H9 (cell line): Measurements from ENCODE around the gene ZMYM3. TPM values are rescaled to one million over a fixed set of nuclear protein-coding genes. Genes with fewer than 3 reads are reported as not detected.
A peak's percentile ranks its signal among the peaks of the same experiment; 100 is the strongest.

ENCODE experiments used
- DNase-seq: peaks from one replicate; pipeline ENCODE4 v3.0.0-alpha.2; 2017
- H2AFZ ChIP-seq: one replicate; pipeline ENCODE4 v1.6.1; 2013; ENCODE audit warnings: mild to moderate bottlenecking, low read length, control low read depth, moderate library complexity
- H2AK5ac ChIP-seq: 2 replicates; pipeline ENCODE4 v1.6.1; 2013; ENCODE audit warnings: low read length, control low read depth, mixed read lengths; ENCODE audit not compliant: insufficient read length
- H2BK120ac ChIP-seq: one replicate; pipeline ENCODE4 v1.6.1; 2013; ENCODE audit warnings: low read depth, mild to moderate bottlenecking, low read length, control low read depth, inconsistent platforms; ENCODE audit not compliant: poor library complexity, severe bottlenecking
- H2BK12ac ChIP-seq: 2 replicates; pipeline ENCODE4 v1.6.1; 2013; ENCODE audit warnings: low read length, control low read depth, mixed read lengths, low read depth; ENCODE audit not compliant: insufficient read length
- H2BK15ac ChIP-seq: 2 replicates; pipeline ENCODE4 v1.6.1; 2013; ENCODE audit warnings: low read depth, low read length, control low read depth
- H2BK20ac ChIP-seq: one replicate; pipeline ENCODE4 v1.6.1; 2013; ENCODE audit warnings: low read depth, mild to moderate bottlenecking, low read length, control low read depth, inconsistent platforms; ENCODE audit not compliant: poor library complexity, severe bottlenecking
- H2BK5ac ChIP-seq: 2 replicates; pipeline ENCODE4 v1.6.1; 2013; ENCODE audit warnings: low read length, control low read depth, mixed read lengths; ENCODE audit not compliant: insufficient read length
- H3K14ac ChIP-seq: 2 replicates; pipeline ENCODE4 v1.6.1; 2013; ENCODE audit warnings: low read length, control low read depth; ENCODE audit not compliant: insufficient read depth
- H3K18ac ChIP-seq: 2 replicates; pipeline ENCODE4 v1.6.1; 2013; ENCODE audit warnings: low read depth, mild to moderate bottlenecking, mixed read lengths, low read length, control low read depth; ENCODE audit not compliant: insufficient read length
- H3K23ac ChIP-seq: 2 replicates; pipeline ENCODE4 v1.6.1; 2013; ENCODE audit warnings: low read length, control low read depth, mixed read lengths, low read depth; ENCODE audit not compliant: insufficient read length
- H3K23me2 ChIP-seq: 2 replicates; pipeline ENCODE4 v1.6.1; 2013; ENCODE audit warnings: low read depth, mild to moderate bottlenecking, mixed read lengths, low read length, control low read depth; ENCODE audit not compliant: insufficient read length, poor library complexity, severe bottlenecking
- H3K27ac ChIP-seq: 2 replicates; pipeline ENCODE4 v1.5.1; 2013; ENCODE audit warnings: low read length, control low read depth, mixed read lengths, low read depth; ENCODE audit not compliant: insufficient read length
- H3K27me3 ChIP-seq: 2 replicates; pipeline ENCODE4 v1.6.1; 2013; ENCODE audit warnings: low read length, control low read depth, inconsistent platforms; ENCODE audit not compliant: insufficient read depth
- H3K4ac ChIP-seq: 2 replicates; pipeline ENCODE4 v1.6.1; 2013; ENCODE audit warnings: low read depth, mild to moderate bottlenecking, control low read depth, inconsistent platforms, low read length, moderate library complexity
- H3K4me1 ChIP-seq: 2 replicates; pipeline ENCODE4 v1.6.1; 2013; ENCODE audit warnings: low read length, control low read depth, inconsistent platforms; ENCODE audit not compliant: insufficient read depth
- H3K4me2 ChIP-seq: 2 replicates; pipeline ENCODE4 v1.6.1; 2013; ENCODE audit warnings: low read length, control low read depth, mixed read lengths; ENCODE audit not compliant: insufficient read length, insufficient read depth
- H3K56ac ChIP-seq: 2 replicates; pipeline ENCODE4 v1.6.1; 2013; ENCODE audit warnings: low read depth, mild to moderate bottlenecking, mixed read lengths, low read length, control low read depth; ENCODE audit not compliant: insufficient read length
- H3K79me1 ChIP-seq: 2 replicates; pipeline ENCODE4 v1.6.1; 2013; ENCODE audit warnings: low read depth, mild to moderate bottlenecking, moderate library complexity, low read length, control low read depth, inconsistent platforms; ENCODE audit not compliant: insufficient read depth, poor library complexity, severe bottlenecking
- H3K79me2 ChIP-seq: 2 replicates; pipeline ENCODE4 v1.6.1; 2013; ENCODE audit warnings: low read length, control low read depth, inconsistent platforms; ENCODE audit not compliant: insufficient read depth
- H3K9ac ChIP-seq: 2 replicates; pipeline ENCODE4 v1.6.1; 2013; ENCODE audit warnings: low read length, control low read depth, mixed read lengths; ENCODE audit not compliant: insufficient read length; ENCODE audit errors: extremely low read depth
- H3K9me3 ChIP-seq: one replicate; pipeline ENCODE4 v1.6.1; 2013; ENCODE audit warnings: low read depth, low read length, inconsistent platforms; ENCODE audit not compliant: control insufficient read depth
- H3T11ph ChIP-seq: one replicate; pipeline ENCODE4 v1.6.1; 2013; ENCODE audit warnings: mild to moderate bottlenecking, low read length, control low read depth, inconsistent platforms
- H4K20me1 ChIP-seq: one replicate; pipeline ENCODE4 v1.6.1; 2013; ENCODE audit not compliant: control insufficient read depth, insufficient read length, insufficient read depth
- H4K5ac ChIP-seq: 2 replicates; pipeline ENCODE4 v1.6.1; 2013; ENCODE audit warnings: low read depth, mild to moderate bottlenecking, mixed read lengths, low read length, control low read depth; ENCODE audit not compliant: insufficient read length
- H4K8ac ChIP-seq: replicated peaks from 2 replicates; pipeline ENCODE4 v1.6.1; 2013; ENCODE audit warnings: low read length, control low read depth, mixed read lengths, low read depth; ENCODE audit not compliant: insufficient read length
- H4K91ac ChIP-seq: 2 replicates; pipeline ENCODE4 v1.6.1; 2013; ENCODE audit warnings: low read depth, mild to moderate bottlenecking, moderate library complexity, mixed read lengths, low read length, control low read depth; ENCODE audit not compliant: insufficient read length
- H3K27ac Mint-ChIP-seq, 3 experiments: 2 replicates in 2 of 3; 3 replicates in 1 of 3; pipeline ENCODE4 v1.8.0; 2020 to 2021; ENCODE audit warnings: mixed read lengths in 3 of 3, mild to moderate bottlenecking in 1 of 3, moderate library complexity in 1 of 3
- H3K27me3 Mint-ChIP-seq: 2 replicates; pipeline ENCODE4 v1.8.0; 2021; ENCODE audit warnings: low read depth, mild to moderate bottlenecking, moderate library complexity, mixed read lengths
- H3K36me3 Mint-ChIP-seq, 3 experiments: 2 replicates in 2 of 3; 3 replicates in 1 of 3; pipeline ENCODE4 v1.8.0; 2020 to 2021; ENCODE audit warnings: low read depth in 3 of 3, mixed read lengths in 3 of 3; ENCODE audit not compliant: insufficient read depth in 1 of 3
- H3K4me1 Mint-ChIP-seq, 2 experiments: 2 replicates each; pipeline ENCODE4 v1.8.0; 2020; ENCODE audit warnings: mixed read lengths in 2 of 2
- H3K4me3 Mint-ChIP-seq, 2 experiments: 2 replicates in 1 of 2; 3 replicates in 1 of 2; pipeline ENCODE4 v1.8.0; 2020 to 2021; ENCODE audit warnings: mild to moderate bottlenecking in 2 of 2, mixed read lengths in 2 of 2, moderate library complexity in 1 of 2
- H3K9me3 Mint-ChIP-seq, 2 experiments: 2 replicates in 1 of 2; 3 replicates in 1 of 2; pipeline ENCODE4 v1.8.0; 2020; ENCODE audit warnings: mild to moderate bottlenecking in 2 of 2, mixed read lengths in 2 of 2, moderate library complexity in 1 of 2
- WGBS: extraction: QIAGEN DNeasy Blood & Tissue Kit; methylation state at CpG from one replicate; pipeline ENCODE4 v1.1.7; 2013; ENCODE audit warnings: missing lambda C conversion rate, low lambda C conversion rate, mixed read lengths; ENCODE audit not compliant: insufficient read length; ENCODE audit errors: extremely low coverage; 5-methylcytosine and 5-hydroxymethylcytosine counted together
- total RNA-seq: library from RNA; stranded (reverse); gene quantifications from 2 replicates; pipeline ENCODE4 v1.2.1, GENCODE V29; 2021
- TF ChIP-seq, protein P1 (sequence below): fragments of 200-600 bp; sonication (generic); conservative IDR thresholded peaks from 3 replicates; pipeline ENCODE4 v1.8.0; 2021; ENCODE audit warnings: antibody characterized with exemption, mild to moderate bottlenecking

Gene ZMYM3
- total RNA-seq, 1 experiment from 2014 or later = 86.5 TPM

DNA sequence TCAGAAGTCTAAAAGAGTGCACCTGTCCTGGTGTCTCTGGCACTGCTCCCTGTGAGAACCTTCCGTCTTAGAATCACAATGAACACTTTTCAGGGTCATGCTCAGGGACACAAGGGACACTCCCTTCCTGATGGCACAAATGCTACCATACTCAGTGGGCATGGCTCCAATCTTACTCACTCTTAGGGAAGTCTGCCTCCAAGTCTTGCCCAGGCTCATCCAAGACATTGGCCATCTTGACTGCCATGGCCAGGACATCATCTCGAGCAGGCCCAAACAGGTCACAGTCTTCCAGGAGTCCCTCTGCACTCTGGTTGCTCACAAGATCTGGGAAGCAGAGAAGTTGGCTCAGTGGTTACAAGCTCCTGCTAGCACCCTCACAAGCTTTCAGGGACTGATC, 8.8 kb downstream of the ZMYM3 start:
- no peak overlapping the region for H2BK120ac ChIP-seq
- Mint-ChIP-seq H3K4me1 (no peaks in the 10 kb centered on the region; a peak in 1 of 4 replicates), H3K36me3 (peaks cover 78 to 98% (median 97%) of the 10 kb centered on the region in 3 experiments), H3K9me3 (peaks cover 83 to 92% of the 10 kb centered on the region in 2 experiments), H3K27me3 (no peaks in the 10 kb centered on the region), H3K4me3 (no peak overlapping the region), H3K27ac (peak overlapping the region in 2 of 3 experiments; percentile 16; a peak in 2 of 7 replicates)
- H3K79me1 ChIP-seq = no peaks in the 10 kb centered on the region
- no peak overlapping the region for H3K14ac ChIP-seq
- H3K56ac ChIP-seq = no peak overlapping the region
- H4K91ac ChIP-seq = no peak overlapping the region
- no peaks in the 10 kb centered on the region for H3K4me1 ChIP-seq
- H3K4ac ChIP-seq = no peak overlapping the region
- H4K20me1 ChIP-seq = no peaks in the 10 kb centered on the region
- no peak overlapping the region for H2BK12ac ChIP-seq
- no peak overlapping the region for H4K8ac ChIP-seq
- H3T11ph ChIP-seq = no peak overlapping the region
- no peak for DNase-seq
- H3K27me3 ChIP-seq = no peaks in the 10 kb centered on the region
- H3K9me3 ChIP-seq = peaks cover 56% of the 10 kb centered on the region
- H3K79me2 ChIP-seq = no peaks in the 10 kb centered on the region
- H2BK5ac ChIP-seq = no peak overlapping the region
- H2AFZ ChIP-seq = no peak overlapping the region
- H3K4me2 ChIP-seq = no peak overlapping the region
- no peak overlapping the region for H3K23ac ChIP-seq
- peaks cover 4% of the 10 kb centered on the region for H3K23me2 ChIP-seq
- TF ChIP-seq, protein P1, sequence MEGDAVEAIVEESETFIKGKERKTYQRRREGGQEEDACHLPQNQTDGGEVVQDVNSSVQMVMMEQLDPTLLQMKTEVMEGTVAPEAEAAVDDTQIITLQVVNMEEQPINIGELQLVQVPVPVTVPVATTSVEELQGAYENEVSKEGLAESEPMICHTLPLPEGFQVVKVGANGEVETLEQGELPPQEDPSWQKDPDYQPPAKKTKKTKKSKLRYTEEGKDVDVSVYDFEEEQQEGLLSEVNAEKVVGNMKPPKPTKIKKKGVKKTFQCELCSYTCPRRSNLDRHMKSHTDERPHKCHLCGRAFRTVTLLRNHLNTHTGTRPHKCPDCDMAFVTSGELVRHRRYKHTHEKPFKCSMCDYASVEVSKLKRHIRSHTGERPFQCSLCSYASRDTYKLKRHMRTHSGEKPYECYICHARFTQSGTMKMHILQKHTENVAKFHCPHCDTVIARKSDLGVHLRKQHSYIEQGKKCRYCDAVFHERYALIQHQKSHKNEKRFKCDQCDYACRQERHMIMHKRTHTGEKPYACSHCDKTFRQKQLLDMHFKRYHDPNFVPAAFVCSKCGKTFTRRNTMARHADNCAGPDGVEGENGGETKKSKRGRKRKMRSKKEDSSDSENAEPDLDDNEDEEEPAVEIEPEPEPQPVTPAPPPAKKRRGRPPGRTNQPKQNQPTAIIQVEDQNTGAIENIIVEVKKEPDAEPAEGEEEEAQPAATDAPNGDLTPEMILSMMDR = no peak
- H3K27ac ChIP-seq = no peak overlapping the region
- no peak overlapping the region for H2AK5ac ChIP-seq
- H4K5ac ChIP-seq = no peak overlapping the region
- H3K18ac ChIP-seq = no peak overlapping the region
- no peak overlapping the region for H2BK20ac ChIP-seq
- no peak overlapping the region for H3K9ac ChIP-seq
- no CpG with 5 or more reads among the region's 2 CpGs for WGBS
- no peak overlapping the region for H2BK15ac ChIP-seq
